ENCODE data around the gene PRR23E.

PRR23E gene

GRCh38 chr3:127210654-127210943 is 17.7 kb downstream of the PRR23E start:
- DNase-seq: no peak

GRCh38 chr3:127211118-127212060 is 18.5 kb downstream of the PRR23E start:
- no peak for DNase-seq

- no peak for DNase-seq
Measured at GRCh38 chr3:127212231-127212630, 19.3 kb downstream of the PRR23E start.

GRCh38 chr3:127212711-127213110 is 19.8 kb downstream of the PRR23E start:
- DNase-seq: no peak

- DNase-seq: no peak
Measured at GRCh38 chr3:127213381-127213918, 20.5 kb downstream of the PRR23E start.

GRCh38 chr3:127214975-127215374 is 22.0 kb downstream of the PRR23E start:
- DNase-seq: no peak

GRCh38 chr3:127215714-127216414 is 22.9 kb downstream of the PRR23E start:
- DNase-seq: no peak

GRCh38 chr3:127216415-127217261 is 23.7 kb downstream of the PRR23E start:
- no peak for DNase-seq

- DNase-seq: no peak
Measured at GRCh38 chr3:127217596-127218453, 24.9 kb downstream of the PRR23E start.

GRCh38 chr3:127218454-127218922 is 25.6 kb downstream of the PRR23E start:
- DNase-seq: no peak

GRCh38 chr3:127220497-127220896 is 27.6 kb downstream of the PRR23E start:
- no peak for DNase-seq

- DNase-seq: no peak
Measured at GRCh38 chr3:127221037-127221436, 28.1 kb downstream of the PRR23E start.

GRCh38 chr3:127221446-127222035 is 28.6 kb downstream of the PRR23E start:
- DNase-seq: no peak

GRCh38 chr3:127222163-127222562 is 29.2 kb downstream of the PRR23E start:
- no peak for DNase-seq

GRCh38 chr3:127222664-127223063 is 29.7 kb downstream of the PRR23E start:
- no peak for DNase-seq

- DNase-seq: no peak
Measured at GRCh38 chr3:127224118-127224517, 31.2 kb downstream of the PRR23E start.

- no peak for DNase-seq
Measured at GRCh38 chr3:127226457-127226856, 33.5 kb downstream of the PRR23E start.

GRCh38 chr3:127226946-127227842 is 34.3 kb downstream of the PRR23E start:
- DNase-seq: no peak

- DNase-seq: no peak
Measured at GRCh38 chr3:127228866-127229265, 35.9 kb downstream of the PRR23E start.

GRCh38 chr3:127233371-127233770 is 40.4 kb downstream of the PRR23E start:
- DNase-seq: no peak
